Measurements from ENCODE around the gene ARAP3. TPM values are rescaled to one million over a fixed set of nuclear protein-coding genes. Genes with fewer than 3 reads are reported as not detected.
A peak's percentile ranks its signal among the peaks of the same experiment; 100 is the strongest.

The ARAP3 gene
- total and polyA plus RNA-seq, 9 of the 15 experiments (the other 6 are each of a cell fraction or from before 2014, with no cell fraction given) = 0.83 to 25.7 (median 6.4) TPM

- TF ChIP-seq RBBP5 (IDR thresholded peaks at IDR 0.05; ENCODE audit: borderline replicate concordance, insufficient read depth, low read length, poor library complexity, severe bottlenecking) = no peak
- TF ChIP-seq ETS1 (conservative IDR thresholded peaks at IDR 0.05; ENCODE audit: control insufficient read depth, low read depth, low read length) = 0 out of 2 replicates have a peak, but pooled peaks have one; percentile 43
- no peak for TF ChIP-seq RFX7 (CRISPR knock-in tag; IDR thresholded peaks at IDR 0.05)
- no peak for TF ChIP-seq RBM15 (IDR thresholded peaks at IDR 0.05; ENCODE audit: insufficient read depth, low read length)
- no peak for TF ChIP-seq PTTG1 (tag; IDR thresholded peaks at IDR 0.05; ENCODE audit: low read depth)
- no peak for TF ChIP-seq KAT8 (IDR thresholded peaks at IDR 0.05; ENCODE audit: low read depth)
- TF ChIP-seq MCM7 (IDR thresholded peaks at IDR 0.05) = no peak
- no peak for TF ChIP-seq SNAPC5 (CRISPR knock-in tag; IDR thresholded peaks at IDR 0.05)
- no peak for TF ChIP-seq ZNF280A (IDR thresholded peaks at IDR 0.05; ENCODE audit: low read depth, partially characterized antibody)
- no peak for TF ChIP-seq MXD1 (CRISPR knock-in tag; IDR thresholded peaks at IDR 0.05; ENCODE audit: borderline replicate concordance, poor library complexity, severe bottlenecking)
- TF ChIP-seq CHAMP1 (IDR thresholded peaks at IDR 0.05) = peak; percentile 54; the same call in 1 of the 2 replicates
- peak in 1 of 2 experiments; percentile 78 for TF ChIP-seq ARNT (IDR thresholded peaks at IDR 0.05)
- no peak; the same call in 1 of the 2 replicates for TF ChIP-seq C11orf30 (IDR thresholded peaks at IDR 0.05; ENCODE audit: low read depth)
- TF ChIP-seq NONO (IDR thresholded peaks at IDR 0.05; ENCODE audit: low read depth in 2 of 2, low read length in 1 of 2) = no peak
- no peak for TF ChIP-seq FOXK1 (CRISPR knock-in tag; IDR thresholded peaks at IDR 0.05; ENCODE audit: borderline replicate concordance)
- TF ChIP-seq SMAD2 (IDR thresholded peaks at IDR 0.05; ENCODE audit: low read depth, low read length) = no peak
- TF ChIP-seq THRAP3 (IDR thresholded peaks at IDR 0.05; ENCODE audit: borderline replicate concordance) = no peak
- no peak for TF ChIP-seq GABPB2 (CRISPR knock-in tag; conservative IDR thresholded peaks at IDR 0.05)
- TF ChIP-seq CXXC5 (CRISPR knock-in tag; IDR thresholded peaks at IDR 0.05) = peak; percentile 80
- no peak for TF ChIP-seq HDAC8 (tag; IDR thresholded peaks at IDR 0.05)
- peak; percentile 96 for TF ChIP-seq TEAD4 (IDR thresholded peaks at IDR 0.05; ENCODE audit: low read length)
- TF ChIP-seq TEAD4 (CRISPR knock-in tag; IDR thresholded peaks at IDR 0.05; ENCODE audit: borderline replicate concordance) = no peak
Observed at GRCh38 chr5:141605523-141606277, 76.3 kb downstream of the ARAP3 start (continued).

Measured in K562 (cell line).